SK-N-MC (cell line): ENCODE measurements around the gene HYPK.

Experiments used
- EZH2 ChIP-seq: fragments of 200-600 bp; sonication (generic); IDR thresholded peaks from one replicate; pipeline ENCODE4 v1.6.1; 2017; ENCODE audit warnings: antibody characterized with exemption
- POLR2AphosphoS5 ChIP-seq: IDR thresholded peaks from 2 replicates; pipeline ENCODE4 v1.6.1; 2012; ENCODE audit warnings: mild to moderate bottlenecking, low read depth, low read length, borderline replicate concordance

DNA sequence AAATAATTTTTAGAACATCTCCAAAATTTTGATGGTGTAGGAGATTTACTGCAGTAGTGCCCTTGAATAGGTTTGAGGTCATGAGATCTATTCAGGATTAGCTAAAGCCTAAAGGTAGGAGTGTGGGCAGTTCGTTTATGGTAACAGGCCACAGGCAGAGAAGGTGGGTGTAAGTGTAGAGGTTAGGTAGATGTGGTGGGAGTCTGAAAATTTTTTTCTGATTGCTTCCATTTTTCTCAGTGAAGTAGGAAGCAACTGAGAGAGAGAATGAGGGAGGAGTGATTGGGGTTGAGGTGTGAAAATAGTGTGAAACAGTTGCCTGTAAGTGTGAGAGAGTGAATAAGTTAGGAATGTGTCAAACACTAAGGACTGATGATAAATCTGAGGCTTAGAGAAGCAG, 21.4 kb upstream of the HYPK start:
- TF ChIP-seq POLR2AphosphoS5 (no peak), EZH2 (no peak)
